ENCODE measurements around the gene PRICKLE2.

PRICKLE2 gene

DNA sequence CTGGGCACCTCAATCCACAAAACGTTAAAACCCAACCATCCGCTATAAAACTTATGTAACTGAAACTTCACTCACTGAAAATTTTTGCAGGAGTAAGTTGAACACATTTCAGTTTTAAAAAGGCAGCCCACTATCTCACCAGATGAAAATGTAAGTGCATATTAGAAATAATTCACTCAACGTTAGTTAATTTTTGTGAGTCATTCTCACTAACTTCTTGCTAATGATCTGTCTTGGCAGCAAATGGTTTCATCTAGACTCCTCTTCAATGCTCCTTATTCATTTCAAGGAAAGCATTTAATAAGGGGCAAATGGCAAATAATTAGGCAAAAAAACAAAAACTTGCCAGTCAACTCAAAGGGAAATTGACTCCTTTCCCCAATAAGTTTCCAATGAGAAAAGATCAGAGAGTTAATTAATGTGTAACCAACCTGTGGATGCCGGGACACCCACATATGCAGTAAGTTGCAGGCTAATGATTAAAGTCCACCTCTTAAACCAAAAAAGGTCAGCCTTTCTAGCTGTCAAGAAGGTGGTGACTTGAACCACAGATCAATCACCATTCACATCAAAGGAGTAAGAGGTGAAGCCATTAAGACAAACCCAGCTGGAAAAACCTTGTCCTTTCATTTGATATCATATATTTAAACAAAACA, 22.9 kb upstream of the PRICKLE2 start:
- no peak for DNase-seq

DNA sequence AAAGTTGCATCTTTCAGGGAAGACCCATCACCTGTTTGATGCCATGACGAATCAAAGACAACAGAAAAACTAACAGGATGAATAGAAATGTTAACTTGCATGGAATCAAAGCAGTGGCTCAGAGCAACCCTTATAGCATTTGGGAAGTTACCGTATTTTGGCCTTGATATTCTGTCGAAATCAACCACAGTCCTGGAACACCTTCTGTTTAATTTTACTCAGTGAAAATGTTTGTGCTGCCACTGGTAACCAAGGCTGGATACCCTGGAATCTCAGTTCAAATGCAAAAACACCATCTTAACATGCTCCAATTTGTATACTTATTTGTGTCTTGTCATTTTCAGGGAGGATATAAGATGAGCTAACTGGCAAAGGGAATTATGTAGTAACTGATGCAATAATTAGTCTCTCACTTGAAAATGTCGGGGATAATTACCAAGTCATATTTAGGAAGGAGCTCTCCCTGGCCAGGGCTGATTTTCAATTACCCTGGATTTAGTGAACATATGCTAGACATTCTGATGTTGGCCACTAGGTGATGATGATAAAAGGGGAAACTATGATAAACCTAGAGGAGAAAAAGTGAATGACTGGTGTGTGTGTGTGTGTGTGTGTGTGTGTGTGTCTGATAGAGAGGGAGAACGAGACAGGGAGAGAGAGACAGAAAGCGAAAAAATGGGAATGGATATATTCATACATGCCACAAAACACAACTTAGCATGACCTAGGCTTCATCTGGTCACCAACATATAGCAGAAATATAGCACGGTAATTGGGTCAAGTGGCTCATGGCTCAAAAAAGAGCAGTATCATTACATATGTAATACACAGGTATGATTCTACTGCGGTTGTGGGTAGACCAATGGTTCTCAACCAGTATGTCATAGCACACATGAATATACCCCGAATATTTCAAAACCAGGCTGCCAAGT, 19.0 kb upstream of the PRICKLE2 start:
- no peak for DNase-seq

DNA sequence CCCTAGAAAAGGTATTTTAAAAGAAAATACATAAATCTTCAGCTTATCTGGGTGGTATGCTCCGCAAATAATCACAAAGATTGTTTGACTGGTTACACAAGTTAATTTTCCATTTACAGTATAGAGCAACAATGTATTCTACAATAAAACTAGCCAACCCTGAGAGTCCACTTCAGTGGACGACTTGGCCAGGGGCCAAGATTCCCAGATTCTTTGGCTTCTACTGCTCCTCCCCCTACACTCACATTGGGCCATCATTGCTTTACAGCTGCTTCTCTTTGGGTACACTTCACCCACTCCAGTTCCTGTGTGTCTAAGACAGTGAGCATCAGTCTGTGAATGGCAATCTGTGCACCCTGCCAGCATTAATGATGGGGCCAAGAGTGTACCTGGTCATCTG, 17.2 kb upstream of the PRICKLE2 start:
- DNase-seq: no peak

DNA sequence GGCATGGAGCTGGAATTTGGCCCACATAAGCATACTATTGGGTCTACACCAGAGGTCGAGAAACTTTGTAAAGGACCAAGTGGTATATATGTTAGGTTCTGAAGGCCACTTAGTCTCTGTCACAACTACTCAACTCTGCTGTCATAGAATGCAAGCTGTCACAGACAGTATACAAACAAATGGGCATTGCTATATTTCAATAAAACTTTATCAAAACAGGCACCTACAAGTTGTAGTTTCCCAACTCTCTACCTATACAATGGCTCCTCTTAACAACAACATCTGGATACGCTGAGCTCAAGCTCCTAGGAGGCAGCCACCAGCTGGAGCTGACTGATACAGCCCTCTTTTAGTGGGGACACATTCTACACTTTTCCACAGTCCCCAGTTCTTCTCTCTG, 15.7 kb upstream of the PRICKLE2 start:
- no peak for DNase-seq

DNA sequence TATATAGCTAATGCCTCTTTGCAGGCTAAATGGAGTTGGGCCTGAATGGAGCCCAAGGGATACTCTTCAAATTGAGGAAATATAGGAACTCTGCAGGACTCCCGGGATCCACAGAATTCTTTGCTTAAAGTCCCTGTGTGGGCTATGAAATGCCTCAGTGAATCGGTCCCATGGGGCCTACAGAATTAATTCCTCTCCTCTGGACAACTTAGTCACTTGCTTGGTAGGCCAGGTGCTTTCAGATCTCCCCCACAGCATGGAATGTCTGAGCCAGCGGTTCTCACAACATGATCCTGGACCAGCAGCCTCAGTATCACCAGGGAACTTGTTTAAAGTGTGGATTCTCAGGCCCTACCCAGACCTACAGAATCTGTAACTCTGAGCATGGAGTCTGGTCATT, 15.1 kb upstream of the PRICKLE2 start:
- no peak for DNase-seq

DNA sequence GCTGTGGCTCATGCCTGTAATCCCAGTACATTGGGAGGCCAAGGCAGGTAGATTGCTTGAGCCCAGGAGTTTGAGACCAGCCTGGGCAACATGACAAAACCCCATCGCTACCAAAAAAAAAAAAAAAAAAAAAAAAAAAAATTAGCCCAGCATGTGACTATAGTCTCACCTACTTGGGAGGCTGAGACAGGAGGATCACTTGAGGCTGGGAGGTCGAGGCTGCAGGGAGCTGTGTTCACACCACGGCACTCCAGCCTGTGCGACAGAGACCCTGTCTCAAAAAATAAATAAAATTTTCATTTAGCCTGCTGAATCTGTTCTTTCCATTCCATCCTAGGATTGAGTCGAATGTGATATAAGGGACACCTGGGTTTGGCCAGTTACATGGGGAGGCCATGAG, 14.6 kb upstream of the PRICKLE2 start:
- no peak for DNase-seq

DNA sequence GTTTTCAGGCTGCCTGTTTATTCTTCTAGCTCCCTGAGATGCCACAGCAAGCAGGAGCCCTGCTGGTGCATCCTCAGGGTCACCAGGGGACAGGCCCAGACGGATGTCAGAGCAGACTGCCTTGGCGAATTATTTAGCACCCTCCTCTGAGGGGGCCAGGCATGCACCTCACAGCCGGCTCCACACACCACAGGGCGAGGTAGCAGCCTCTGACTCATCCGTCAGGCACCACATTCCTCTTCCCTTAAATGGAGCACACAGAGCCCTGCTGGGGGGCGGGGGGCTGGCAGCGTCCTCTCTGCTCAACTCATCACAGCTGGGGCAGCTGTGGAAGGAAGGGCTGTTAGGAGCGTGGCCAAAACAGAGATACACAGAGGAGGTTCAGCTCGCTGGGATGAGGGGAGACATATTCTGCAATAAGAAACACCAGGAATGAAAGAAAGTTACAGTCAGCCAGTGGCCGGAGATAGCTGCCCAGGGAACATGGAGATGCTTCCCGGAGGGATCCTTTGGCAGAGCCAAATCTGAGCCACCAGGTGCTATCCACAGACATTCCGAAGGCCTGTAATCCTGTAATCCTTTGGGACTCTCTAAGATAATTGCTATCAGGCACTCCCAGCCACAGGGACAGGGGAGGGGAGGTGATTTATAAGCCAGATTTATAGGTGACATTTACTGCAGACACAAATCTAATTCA, 13.9 kb upstream of the PRICKLE2 start:
- DNase-seq: no peak

DNA sequence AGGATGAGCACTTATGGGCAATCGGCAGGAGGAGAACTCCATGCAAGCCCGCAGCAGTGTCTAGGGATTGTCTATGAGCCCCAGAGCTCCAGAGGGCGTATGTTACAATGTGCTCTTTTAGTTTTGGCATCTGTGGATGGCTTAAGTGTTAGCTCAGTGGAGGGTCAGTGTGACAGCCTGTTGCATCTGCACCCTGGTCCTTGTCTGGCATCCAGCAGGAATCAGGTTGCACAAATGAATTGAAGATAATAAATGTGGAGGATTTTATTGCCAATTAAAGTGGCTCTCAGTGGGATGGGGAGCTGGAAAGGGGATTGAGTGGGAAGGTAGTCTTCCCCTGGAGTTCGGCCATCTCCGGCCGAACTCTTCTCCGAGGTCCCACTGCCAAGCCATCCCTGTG, 11.8 kb upstream of the PRICKLE2 start:
- no peak for DNase-seq

DNA sequence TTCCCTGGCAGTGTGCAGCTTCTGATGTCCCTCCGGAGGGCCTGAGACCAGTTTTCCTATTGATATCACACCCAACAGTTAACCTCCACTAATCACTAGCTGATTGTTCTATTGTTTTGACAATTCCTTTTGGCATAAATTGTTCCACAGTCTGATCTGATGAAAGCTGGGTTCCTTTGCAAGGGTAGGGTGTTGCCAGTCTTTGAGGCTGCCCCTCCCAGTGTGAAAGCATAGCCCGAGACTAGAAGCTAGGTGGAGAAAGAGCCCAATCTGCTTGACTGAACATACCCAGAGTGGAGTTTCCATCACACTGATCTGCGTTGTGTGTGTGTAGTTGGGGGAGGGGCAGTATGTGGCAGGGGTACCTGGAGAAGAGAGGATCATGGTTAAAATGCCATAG, 10.3 kb upstream of the PRICKLE2 start:
- DNase-seq: no peak

DNA sequence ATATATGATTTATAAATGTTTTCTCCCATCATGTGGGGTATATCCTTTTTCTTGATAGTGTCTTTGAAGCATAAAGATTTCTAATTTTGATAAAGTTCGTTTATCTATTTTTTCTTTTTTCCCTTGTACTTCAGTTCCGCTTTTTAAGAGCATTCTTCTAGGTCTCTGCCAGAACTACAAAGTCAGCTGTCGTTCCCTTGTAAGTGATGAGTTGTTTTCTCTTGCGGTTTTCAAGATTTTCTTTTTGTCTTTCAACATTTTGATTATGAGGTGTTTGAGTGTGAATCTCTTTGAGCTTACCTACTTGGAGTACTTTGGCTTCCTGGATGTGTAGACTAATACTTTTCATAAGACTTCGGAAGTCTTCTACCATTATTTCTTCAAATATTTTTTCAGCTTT, 9.3 kb upstream of the PRICKLE2 start:
- no peak for DNase-seq

DNA sequence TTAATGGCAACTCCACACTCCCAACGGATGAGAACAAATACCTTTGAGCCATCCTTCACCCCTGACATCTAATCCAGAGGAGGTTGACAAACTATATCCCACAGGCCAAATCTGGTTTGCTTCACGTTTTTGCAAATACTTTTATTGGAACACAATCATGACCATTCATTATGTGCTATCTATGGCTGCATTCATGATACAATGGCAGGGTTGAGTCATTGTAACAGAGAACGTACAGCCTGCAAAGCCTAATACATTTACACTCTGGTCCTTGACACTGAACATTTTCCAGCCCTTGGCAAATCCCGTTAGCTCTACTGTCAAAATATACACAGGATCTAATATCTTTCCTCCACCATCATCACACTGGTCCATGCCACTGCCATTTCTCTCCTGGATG, 7.6 kb upstream of the PRICKLE2 start:
- DNase-seq: no peak

DNA sequence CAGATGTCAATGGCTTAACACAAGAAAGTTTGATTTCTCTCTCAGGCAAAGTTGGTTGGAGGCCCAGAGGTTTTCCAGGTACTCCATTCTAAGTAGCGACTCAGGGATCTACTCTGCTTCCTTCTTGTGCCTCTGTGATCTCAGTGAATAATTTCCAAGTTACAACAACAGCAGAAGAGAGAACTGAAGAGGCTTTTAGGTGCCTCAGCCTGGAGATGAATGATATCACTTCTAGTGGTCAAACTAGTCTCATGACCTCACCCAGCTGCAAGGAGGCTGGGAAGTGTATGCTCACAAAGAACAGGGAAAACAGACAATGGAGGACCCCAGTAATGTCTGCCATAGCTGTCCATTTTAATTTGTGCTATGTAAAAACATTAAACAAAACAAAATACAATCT, 4.6 kb upstream of the PRICKLE2 start:
- DNase-seq: no peak

DNA sequence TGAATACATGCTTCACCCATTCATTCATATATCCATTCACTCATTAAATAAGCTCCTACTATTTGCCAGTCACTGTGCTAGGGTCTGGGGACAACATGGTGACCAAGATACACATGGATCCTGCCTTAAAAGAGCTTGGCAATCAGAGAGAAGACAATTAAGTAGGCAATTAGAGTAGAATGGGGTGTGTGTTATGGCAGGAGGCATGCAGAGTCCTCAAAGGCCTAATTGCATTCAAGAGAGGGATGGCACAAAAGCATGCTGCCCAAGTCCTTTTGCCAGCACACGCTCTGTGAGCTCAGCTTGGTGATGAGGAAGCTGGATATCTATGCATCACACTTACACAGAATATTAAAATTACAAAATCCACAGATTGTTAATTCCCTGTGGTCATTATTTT, 2.8 kb upstream of the PRICKLE2 start:
- DNase-seq: no peak

DNA sequence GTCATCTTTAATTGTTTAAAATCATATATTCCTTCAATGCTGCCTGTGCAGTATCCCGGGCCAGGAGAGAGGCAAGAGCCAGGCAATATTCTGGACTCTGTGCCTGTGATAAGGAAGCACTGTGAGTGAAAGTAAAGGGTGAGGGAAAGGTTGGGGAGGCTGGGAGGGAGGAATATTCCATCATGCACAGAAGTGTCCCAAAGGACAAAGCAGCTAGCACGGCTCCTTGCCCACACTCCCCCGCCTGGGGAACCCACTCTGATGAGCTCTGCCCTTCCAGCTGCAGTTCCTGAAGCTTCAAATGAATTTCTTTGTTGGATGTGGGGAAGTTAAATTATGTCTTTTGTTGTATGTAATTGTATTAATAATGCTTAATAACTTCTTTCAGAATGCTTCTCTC, 1.5 kb upstream of the PRICKLE2 start:
- no peak for DNase-seq

DNA sequence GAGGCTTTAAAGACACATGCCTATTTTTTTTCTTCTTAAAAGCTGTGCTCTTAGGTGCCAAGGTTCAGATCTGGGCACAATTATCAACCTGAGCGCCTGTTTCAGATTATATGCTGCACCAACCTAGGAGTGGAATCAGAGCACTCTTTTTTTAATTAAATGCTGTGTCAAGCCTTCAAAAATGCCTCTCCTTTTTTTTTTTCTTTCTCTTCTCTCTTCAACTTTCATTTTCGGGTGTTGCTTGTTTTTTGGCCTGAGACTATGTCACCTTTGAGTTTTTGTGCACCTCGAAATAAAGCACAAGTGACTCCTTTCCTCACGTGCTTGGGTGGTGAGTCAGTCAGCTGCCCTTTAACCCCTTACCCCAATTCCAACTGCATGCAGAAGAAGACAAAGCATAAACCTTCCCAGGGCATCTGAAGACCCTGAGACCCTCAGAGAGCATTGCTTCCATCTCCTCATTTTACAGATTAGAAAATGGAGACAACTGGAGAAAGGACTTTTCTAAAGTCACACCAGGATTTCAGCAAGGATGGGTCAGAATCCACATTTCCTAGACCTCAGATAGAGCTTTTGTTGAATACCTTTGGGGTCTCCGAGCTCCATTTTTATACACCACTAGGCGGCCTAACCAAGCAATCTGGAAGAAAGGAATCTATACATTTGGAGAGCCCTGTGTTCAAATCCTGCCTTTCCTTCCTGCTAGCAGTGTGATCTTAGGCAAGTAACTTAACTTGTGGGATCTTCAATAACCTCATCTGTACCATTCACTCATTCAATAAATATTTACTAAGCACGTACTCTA, 631 bp upstream of the PRICKLE2 start:
- DNase-seq: no peak

DNA sequence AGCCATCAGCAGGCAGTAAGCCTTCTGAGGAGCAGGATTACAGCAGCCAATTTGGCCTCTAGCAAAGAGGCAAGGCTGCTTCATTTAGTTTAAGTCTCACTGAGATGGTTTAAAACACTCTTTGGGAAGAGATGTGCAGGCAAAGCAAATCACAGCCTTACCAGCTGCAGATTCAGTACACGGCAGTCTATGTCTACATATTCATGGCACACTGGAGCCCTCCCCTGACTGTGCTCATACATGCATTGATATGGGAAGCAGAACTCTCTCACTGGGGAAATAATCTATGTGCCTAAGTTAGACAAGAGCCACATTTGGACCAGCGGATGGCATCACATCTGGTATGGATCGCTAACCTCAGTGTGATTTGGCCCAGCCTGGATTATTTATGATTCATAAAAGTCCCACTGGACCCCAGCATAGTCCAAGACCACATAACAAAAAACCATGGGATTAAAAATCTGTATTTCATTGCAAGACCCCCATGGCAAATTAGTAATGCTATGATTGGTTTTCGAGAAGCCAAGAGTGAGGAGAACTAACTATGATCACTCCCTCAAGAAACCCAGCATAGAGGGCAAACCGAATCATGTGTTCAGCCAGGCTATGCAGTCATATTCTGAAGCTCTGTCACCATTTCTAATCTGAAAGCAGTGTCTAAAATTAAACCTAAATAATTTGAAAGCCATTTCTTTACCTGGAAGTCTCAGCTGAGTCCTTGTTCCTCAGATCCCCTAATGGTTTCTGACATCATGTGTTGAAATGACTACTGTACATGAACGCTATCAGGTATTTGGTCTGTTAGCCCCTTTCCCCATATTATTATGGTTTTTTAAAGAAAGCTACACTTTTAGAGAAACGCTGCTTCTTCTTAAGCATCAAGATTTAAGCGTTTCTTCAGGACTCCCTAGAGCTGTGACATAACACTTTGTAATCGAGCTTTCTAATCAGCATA, 1.2 kb downstream of the PRICKLE2 start:
- no peak for DNase-seq

DNA sequence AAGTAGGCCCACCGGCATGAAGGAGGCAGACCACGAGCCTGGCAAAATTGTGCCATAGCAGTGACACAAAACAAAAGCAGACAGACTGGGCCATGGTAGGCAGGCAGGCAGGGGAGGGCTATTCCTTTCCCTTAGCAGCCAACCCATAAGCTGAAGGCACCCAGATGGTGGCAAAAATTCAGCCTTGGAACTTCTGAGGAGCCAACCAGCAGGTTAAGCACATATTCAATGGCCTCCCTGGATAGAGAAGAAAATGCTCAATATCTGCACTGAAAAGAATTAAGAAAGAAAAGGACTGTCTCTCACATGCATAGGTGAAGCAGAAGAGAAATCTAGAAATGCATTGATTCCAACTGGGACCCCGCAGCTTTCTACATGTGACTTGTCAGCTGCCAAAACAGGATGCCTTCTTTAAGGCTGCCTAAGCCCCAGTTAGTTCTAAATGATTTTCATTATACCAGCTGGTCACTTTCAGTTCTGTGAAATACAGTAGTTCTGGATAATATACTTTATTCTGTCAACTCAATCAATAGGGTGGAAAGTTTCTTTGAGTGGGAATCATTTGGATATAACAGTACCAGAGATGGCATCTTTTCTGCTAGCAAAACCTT, 2.7 kb downstream of the PRICKLE2 start:
- DNase-seq: no peak

DNA sequence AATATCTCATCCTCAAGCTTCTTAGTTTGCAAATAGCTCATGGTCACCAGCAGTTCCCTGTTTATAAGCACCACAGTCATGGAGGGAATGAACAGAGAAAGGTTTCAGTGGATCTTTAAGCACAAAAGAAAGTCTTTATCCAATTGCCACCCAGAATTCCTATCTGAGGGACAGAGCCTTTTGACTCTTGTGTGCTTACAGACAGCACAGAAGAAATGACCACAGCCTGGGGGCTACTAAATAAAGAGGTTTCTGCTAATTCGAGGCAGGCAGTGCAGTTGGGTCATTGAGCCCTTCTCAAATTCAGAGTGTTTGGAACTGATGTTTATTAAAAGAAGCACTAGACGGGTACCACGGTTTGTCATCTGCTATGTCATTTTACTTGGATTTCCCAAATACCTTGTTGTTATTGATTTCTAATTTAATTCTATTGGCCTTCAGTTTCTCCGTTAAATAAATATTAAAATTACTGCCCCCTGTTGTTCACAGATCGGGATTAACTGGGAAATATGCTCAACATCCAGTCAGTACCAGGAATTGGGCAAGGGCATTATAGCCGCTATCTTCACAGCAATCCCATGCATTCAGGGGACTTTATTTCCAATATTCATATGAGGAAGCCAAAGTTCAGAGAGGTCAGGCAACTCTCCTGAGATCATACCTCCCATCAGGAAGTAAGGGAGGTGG, 3.6 kb downstream of the PRICKLE2 start:
- no peak for DNase-seq

DNA sequence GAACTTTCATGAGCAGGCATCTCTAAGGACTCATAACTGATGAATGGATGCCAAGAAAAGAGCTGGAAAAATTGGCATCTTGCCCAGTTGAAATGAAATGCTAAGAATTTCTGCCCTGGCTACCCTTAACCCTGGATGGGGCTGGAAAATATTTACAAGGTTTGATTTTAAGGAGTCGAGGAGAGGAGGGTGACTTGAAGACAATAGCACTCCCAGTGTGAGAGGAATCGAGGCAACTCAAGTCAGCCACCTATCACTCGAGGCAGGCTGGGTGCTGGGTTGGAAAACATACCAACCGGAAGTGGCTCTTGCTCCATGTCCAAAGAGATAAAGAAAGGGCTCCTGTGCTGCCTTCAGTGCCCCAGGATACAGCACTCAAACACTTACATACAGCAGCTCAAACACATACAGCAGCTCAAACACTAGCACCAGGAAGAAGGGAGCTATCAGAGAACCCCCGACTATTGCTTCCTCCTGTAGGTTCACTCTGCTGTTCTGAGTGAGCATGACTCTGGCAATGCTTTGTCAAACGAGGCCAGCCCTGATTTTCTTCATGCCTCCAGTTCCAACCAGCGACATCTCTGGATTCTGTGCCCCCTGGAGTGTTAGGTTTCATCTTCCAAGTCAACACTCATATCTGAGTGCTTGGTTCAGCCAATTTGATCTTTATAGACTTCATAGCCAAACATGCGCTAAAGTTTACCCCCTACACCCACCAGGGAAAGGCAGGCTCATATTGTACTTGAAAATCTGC, 4.9 kb downstream of the PRICKLE2 start:
- no peak for DNase-seq

DNA sequence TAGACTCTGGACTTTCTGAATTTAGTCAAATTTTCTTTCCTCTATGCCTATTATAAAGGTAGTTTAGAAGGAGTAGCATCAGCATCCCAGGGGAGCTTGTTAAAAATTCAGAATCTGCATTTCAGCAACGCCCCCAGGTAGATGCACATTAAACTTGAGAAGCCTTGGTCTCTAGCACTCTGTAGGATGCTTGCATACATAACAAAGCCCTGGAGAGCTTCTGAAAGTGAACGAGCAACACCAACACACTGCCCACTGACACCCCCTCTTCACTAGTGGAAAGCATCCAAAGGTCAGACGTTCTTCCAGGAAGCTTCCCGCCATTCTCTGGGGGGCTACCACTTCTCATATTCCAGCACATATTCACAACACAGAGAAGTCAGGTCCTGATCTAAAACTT, 6.5 kb downstream of the PRICKLE2 start:
- no peak for DNase-seq
